Kidney (tissue), 22 donors: ENCODE data around the gene FAM76A. TPM values are rescaled to one million over a fixed set of nuclear protein-coding genes. Genes with fewer than 3 reads are reported as not detected.
"Not testable (repeated sequence)": the region's sequence is repeated elsewhere in the genome, so short reads cannot be mapped to it uniquely, and the experiment has no call there.

ENCODE experiments used
- DNase-seq, 5 donors: peaks; one replicate each; pipeline ENCODE4 v3.0.0-alpha.2; 2013 to 2020
- FAIRE-seq: peaks from 2 replicates; lab custom pipeline; 2012; peaks lifted over from hg19 to GRCh38; lab: Jason Lieb, UNC
- H3K27ac ChIP-seq, 2 donors: one replicate each; pipeline ENCODE4 v1.7.0; 2013; ENCODE audit warnings: low read depth in 2 of 2, low read length in 2 of 2, inconsistent platforms in 1 of 2
- H3K27me3 ChIP-seq: one replicate; pipeline ENCODE4 v1.7.1; 2013; ENCODE audit warnings: low read length, inconsistent platforms; ENCODE audit not compliant: control insufficient read depth, insufficient read depth
- H3K36me3 ChIP-seq, 3 donors: one replicate each; pipeline versions ENCODE4 v1.7.0 to v1.7.1; 2013; ENCODE audit warnings: low read length in 3 of 3, control low read depth in 1 of 3, inconsistent platforms in 1 of 3; ENCODE audit not compliant: insufficient read depth in 3 of 3, control insufficient read depth in 2 of 3
- H3K4me1 ChIP-seq, 3 donors: one replicate each; pipeline versions ENCODE4 v1.7.0 to v1.7.1; 2013; ENCODE audit warnings: low read length in 3 of 3, inconsistent platforms in 1 of 3, low read depth in 1 of 3; ENCODE audit not compliant: control insufficient read depth in 2 of 3, insufficient read depth in 2 of 3
- H3K4me3 ChIP-seq, 3 donors: one replicate each; pipeline versions ENCODE4 v1.7.0 to v1.8.1; 2013; ENCODE audit warnings: low read length in 3 of 3, control low read depth in 1 of 3, inconsistent platforms in 1 of 3
- H3K9ac ChIP-seq, 3 donors: one replicate each; pipeline versions ENCODE4 v1.7.0 to v1.7.1; 2013; ENCODE audit warnings: low read length in 3 of 3, control low read depth in 1 of 3, inconsistent platforms in 1 of 3
- H3K9me3 ChIP-seq, 3 donors: one replicate each; pipeline versions ENCODE4 v1.7.0 to v1.7.1; 2013; ENCODE audit warnings: low read length in 3 of 3, control low read depth in 1 of 3, inconsistent platforms in 1 of 3; ENCODE audit not compliant: control insufficient read depth in 2 of 3, insufficient read depth in 1 of 3
- CTCF ChIP-seq: IDR thresholded peaks from 3 replicates; pipeline ENCODE4 v1.5.1; 2012; ENCODE audit warnings: mild to moderate bottlenecking, moderate library complexity, borderline replicate concordance; ENCODE audit not compliant: insufficient read depth; ENCODE audit errors: extremely low read depth
- intact Hi-C: fragments of 100-400 bp; cut with DNase I; formaldehyde crosslinking; loops from one replicate; pipeline ENCODE4 v1.11.1; 2022
- long read RNA-seq, 10 donors: library from polyadenylated mRNA in 1 of 10; unstranded in 1 of 10; transcript quantifications; one replicate each; pipeline ENCODE4 v2.0.0 and lab custom pipeline, GENCODE V29; 2021 to 2026
- polyA plus RNA-seq: library from polyadenylated mRNA; stranded (reverse); fragments of 350-450 nt; fragmentation: Illumina TruSeq; extraction: RNeasy Lipid Tissue Mini Kit (QIAGEN cat#74804); gene quantifications from one replicate; pipeline ENCODE4 v1.2.3, GENCODE V29; 2014; ENCODE audit warnings: low read depth, low replicate concordance; ENCODE audit not compliant: insufficient read depth
- total RNA-seq: library from RNA; stranded (reverse); fragmentation: NEBNext Ultra II Directional; extraction: Animal tissue kit (Norgen Biotek cat#: 25700); gene quantifications from one replicate; pipeline ENCODE4 v1.2.1, GENCODE V29; 2021
- donor health status: control.
- donor health status: control.
- donor health status: control.
- donor health status: control.
- donor health status: control.
- donor health status: DM: yes; HTN: yes; CAD: no.
- donor health status: Normal renal cell carcinoma (clear cell type).

The FAM76A gene
- total RNA-seq (17.0 TPM), polyA plus RNA-seq (5.9 TPM)
- long read RNA-seq, donor 1, partial matches to known transcripts: 0 of 1 reads
- long read RNA-seq, donor 1, other reads (novel, unspliced or antisense): 0 of 1 reads
- long read RNA-seq, donor 2, partial matches to known transcripts: 0 of 2 reads
- long read RNA-seq, donor 2, other reads (novel, unspliced or antisense): 0 of 2 reads
- long read RNA-seq, donor 3, partial matches to known transcripts: 0 of 4 reads
- long read RNA-seq, donor 3, other reads (novel, unspliced or antisense): 0 of 4 reads
- long read RNA-seq, donor 4, partial matches to known transcripts: 0 of 2 reads
- long read RNA-seq, donor 4, other reads (novel, unspliced or antisense): 0 of 2 reads
- long read RNA-seq, donor 5: 0 reads
- long read RNA-seq, donor 6: 0 reads
- long read RNA-seq, donor 7, transcript FAM76A-204 (9 exons, 3,567 nt): major isoform, 6 of 13 reads
- long read RNA-seq, donor 7, partial matches to known transcripts: 1 of 13 reads
- long read RNA-seq, donor 7, other reads (novel, unspliced or antisense): 2 of 13 reads
- long read RNA-seq, donor 8, partial matches to known transcripts: 0 of 3 reads
- long read RNA-seq, donor 8, other reads (novel, unspliced or antisense): 0 of 3 reads
- long read RNA-seq, donor 9: 0 reads
- long read RNA-seq, donor 10, partial matches to known transcripts: 0 of 1 reads
- long read RNA-seq, donor 10, other reads (novel, unspliced or antisense): 0 of 1 reads

- intact Hi-C loops: no loop called here
- TF ChIP-seq CTCF: peak; percentile 43
- DNase-seq: peak; percentile 100
- peak; percentile 80 for FAIRE-seq
- Histone ChIP-seq H3K27me3 (no peaks in the 10 kb centered on the region), H3K4me3 (peak within 1 kb of the TSS; percentile 69 to 82 (median 76)), H3K4me1 (peaks cover 3 to 5% (median 4%) of the 10 kb centered on the region in 3 donors), H3K36me3 (peaks cover 0 to 8% (median 0%) of the 10 kb centered on the region in 3 donors), H3K27ac (peak within 1 kb of the TSS; percentile 83 to 92), H3K9me3 (no peaks in the 10 kb centered on the region), H3K9ac (peak within 1 kb of the TSS; percentile 63 to 82 (median 80))
Measured at GRCh38 chr1:27725374-27726172, at the start of gene FAM76A. Gene FAM76A, plus strand, starts transcription at chr1:27725961. Its CDS starts 120 bp downstream, at chr1:27726081.

- Histone ChIP-seq H3K4me1 (peaks cover 0 to 7% (median 6%) of the 10 kb centered on the region in 3 donors), H3K27me3 (no peaks in the 10 kb centered on the region), H3K4me3 (no peak overlapping the region), H3K36me3 (no peaks in the 10 kb centered on the region), H3K27ac (no peak overlapping the region), H3K9ac (no peak overlapping the region), H3K9me3 (no peaks in the 10 kb centered on the region)
- DNase-seq (no peak), FAIRE-seq (no peak)
- intact Hi-C loops: no loop called here
- no peak for TF ChIP-seq CTCF
Measured at GRCh38 chr1:27676410-27676809, 49.4 kb upstream of the FAM76A start.

GRCh38 chr1:27678747-27679146, 47.0 kb upstream of the FAM76A start:
- intact Hi-C loops: no loop called here
- no peak for TF ChIP-seq CTCF

GRCh38 chr1:27680225-27680791, 45.5 kb upstream of the FAM76A start:
- FAIRE-seq, intact Hi-C loops: not testable (repeated sequence)

More at GRCh38 chr1:27678747-27679146, 47.0 kb upstream of the FAM76A start:
- Histone ChIP-seq H3K9me3 (no peaks in the 10 kb centered on the region), H3K9ac (no peak overlapping the region), H3K27me3 (no peaks in the 10 kb centered on the region), H3K4me1 (no peaks in the 10 kb centered on the region), H3K4me3 (no peak overlapping the region), H3K36me3 (no peaks in the 10 kb centered on the region), H3K27ac (no peak overlapping the region)
- FAIRE-seq (no peak), DNase-seq (no peak)

GRCh38 chr1:27681580-27681979, 44.2 kb upstream of the FAM76A start:
- FAIRE-seq, H3K9ac ChIP-seq, H3K4me1 ChIP-seq, intact Hi-C loops, H3K9me3 ChIP-seq, H3K36me3 ChIP-seq, DNase-seq, H3K27me3 ChIP-seq, H3K4me3 ChIP-seq, H3K27ac ChIP-seq: not testable (repeated sequence)

More at GRCh38 chr1:27680225-27680791, 45.5 kb upstream of the FAM76A start:
- not testable (repeated sequence) for H3K9ac ChIP-seq, H3K36me3 ChIP-seq, H3K27ac ChIP-seq, H3K9me3 ChIP-seq, H3K4me3 ChIP-seq, H3K27me3 ChIP-seq, H3K4me1 ChIP-seq, DNase-seq
